Medulla oblongata (tissue), 1 donor: Measurements from ENCODE around the gene GARIN5B.

Experiments
- DNase-seq: peaks from one replicate; pipeline ENCODE4 v3.0.0-alpha.2; 2015; ENCODE audit errors: extremely low spot score

The GARIN5B gene

GRCh38 chr19:55389386-55390317 is 26.6 kb upstream of the GARIN5B start:
- no peak for DNase-seq

DNA sequence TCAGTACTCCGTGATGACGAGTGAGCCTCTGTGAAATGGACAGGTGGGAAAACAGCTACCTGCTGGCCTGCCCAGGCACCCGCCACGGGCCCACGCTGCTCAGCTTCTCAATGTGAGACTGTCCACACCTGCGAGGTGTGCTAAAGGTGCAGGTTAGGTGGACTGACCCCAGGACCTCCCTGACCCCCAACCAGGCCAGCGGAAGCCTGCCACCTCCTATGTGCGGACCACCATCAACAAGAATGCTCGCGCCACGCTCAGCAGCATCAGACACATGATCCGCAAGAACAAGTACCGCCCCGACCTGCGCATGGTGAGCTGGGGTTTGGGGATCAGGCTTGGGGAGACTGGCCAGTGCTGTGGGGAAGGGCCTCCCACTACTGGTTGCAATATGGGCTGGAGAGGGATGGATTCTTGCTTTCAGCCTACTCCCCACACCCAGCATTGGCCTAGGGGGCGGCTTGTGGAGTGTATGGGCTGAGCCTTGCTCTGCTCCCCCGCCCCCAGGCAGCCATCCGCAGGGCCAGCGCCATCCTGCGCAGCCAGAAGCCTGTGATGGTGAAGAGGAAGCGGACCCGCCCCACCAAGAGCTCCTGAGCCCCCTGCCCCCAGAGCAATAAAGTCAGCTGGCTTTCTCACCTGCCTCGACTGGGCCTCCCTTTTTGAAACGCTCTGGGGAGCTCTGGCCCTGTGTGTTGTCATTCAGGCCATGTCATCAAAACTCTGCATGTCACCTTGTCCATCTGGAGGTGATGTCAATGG is 24.9 kb upstream of the GARIN5B start:
- no peak for DNase-seq

DNA sequence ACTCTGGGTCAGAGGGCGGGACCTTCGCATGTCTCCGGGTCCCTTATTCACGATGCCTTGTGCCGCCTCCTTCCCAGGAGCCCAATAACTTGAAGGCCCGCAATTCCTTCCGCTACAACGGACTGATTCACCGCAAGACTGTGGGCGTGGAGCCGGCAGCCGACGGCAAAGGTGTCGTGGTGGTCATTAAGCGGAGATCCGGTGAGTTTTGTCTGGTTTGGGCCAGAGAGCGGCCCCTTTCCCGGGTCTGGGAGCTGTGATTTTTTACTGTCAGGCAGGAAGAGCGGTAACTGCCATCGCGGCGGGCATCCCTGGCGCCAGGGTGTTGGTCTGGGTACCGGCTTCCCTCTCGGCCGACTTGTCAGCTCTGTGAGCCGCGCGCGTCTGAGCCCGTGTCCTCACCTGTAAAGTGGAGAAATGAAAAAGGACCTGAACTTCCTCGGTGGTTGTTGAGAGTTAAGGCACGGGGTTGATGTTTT is 23.5 kb upstream of the GARIN5B start:
- DNase-seq = no peak

DNA sequence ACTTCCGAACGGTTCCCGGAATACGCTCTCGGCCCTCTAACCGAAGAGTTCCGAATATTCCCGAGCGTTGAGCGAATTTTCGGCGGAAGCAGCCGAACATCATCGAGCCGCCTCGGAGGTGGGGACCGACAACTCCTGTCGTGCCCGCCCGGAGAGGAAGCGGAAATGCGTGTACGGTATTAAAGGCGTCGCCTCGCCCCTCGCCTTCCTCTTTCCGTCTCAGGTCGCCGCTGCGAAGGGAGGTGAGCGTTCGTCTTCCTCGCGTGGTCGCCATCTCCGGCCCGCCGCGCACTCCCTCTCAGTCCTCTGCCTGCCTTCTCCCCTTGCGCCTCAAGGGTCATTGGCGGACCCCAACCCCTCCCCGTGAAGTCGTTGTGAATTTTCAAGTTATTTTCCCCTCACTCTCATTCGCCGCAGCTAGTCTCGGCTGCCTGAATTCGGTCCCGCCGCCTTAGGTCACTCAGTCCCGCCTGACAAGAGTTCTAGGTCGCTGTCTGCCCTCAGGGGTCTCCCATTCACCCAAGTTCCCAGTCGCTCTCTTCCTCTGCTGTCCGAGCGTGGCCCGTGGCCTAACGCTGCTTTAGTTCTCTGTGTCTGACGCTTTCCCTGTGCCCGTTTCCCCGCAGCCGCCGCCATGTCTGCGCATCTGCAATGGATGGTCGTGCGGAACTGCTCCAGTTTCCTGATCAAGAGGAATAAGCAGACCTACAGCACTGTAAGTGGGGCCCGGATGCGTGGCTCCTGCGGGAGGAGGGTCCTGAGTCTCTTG is 22.8 kb upstream of the GARIN5B start, which contains the start of gene RPL28:
RPL28 (plus strand) TSS at position 209 of the 769 bp plus-strand sequence; CDS start at position 635, 426 bp downstream.
- peak; percentile 99 for DNase-seq

DNA sequence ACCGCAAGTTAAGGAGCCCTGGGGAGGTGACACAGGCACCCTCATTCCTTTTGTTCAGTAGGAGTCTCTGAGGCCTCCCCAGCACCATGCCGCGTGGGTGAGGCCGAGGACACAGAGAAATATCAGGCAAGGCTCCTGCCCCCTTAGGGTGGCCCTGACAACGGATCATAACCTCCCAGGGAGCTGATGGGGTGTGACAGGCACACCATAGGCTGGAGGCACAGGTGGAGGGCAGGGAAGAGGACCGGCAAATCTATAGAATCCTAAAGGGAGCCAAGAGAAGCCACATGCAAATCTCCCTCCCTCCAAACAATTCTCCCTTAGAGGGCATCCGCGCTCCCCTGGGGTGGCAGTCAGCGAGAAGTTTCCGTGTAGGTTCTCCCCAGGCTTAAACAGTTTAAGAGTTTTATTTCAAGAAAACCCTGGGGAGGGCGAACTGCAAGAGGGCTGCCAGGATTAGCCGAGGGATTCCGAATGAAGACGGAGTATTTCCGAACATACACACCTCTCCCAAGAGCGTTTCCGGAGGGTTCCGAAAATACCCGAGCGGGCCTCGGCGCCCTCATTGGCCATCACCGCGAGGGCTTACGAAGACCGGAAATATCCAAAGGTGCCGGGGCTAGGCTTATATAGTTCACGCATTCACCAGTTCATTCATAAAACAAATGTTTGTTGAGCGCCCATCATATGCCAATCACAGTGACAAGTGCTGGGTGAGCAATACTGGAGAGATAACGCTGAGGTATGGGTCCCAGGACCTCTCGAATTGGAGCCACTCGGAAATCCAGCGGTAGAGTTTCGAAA is 22.1 kb upstream of the GARIN5B start:
- DNase-seq = peak; percentile 98

GRCh38 chr19:55384131-55384919 is 21.3 kb upstream of the GARIN5B start, which contains the start of gene TMEM238:
TMEM238 (minus strand) TSS chr19:55384292; CDS start chr19:55384259, 33 bp downstream.
- peak; percentile 19 for DNase-seq

GRCh38 chr19:55383279-55384130 is 20.4 kb upstream of the GARIN5B start:
- peak; percentile 39 for DNase-seq

DNA sequence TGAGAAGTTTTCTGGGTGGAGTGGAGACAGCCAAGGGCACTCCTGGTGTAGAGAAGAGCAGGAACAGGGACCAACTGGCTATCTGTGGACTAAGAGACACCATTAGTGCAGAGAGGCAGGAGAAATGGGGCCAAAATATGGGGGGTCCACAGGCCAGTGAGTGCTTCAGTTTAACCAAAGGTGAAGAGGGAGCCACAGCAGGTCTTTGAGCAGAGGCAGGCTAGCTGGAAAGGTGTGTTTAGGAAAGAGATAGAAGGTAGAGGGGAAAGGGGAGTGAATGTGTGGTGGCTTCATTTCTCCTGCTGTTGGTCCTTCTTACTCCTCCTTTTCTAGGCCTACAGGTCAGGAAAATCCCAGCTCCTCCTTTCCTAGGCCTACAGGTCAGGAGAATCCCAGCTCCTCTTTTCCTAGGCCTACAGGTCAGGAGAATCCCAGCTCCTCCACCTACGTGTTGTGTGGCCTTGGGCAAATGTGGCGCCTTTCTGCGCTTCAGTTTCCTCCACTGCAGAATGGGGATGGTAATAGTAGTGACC is 19.5 kb upstream of the GARIN5B start:
- DNase-seq = no peak

GRCh38 chr19:55382013-55382412 is 19.0 kb upstream of the GARIN5B start:
- no peak for DNase-seq

DNA sequence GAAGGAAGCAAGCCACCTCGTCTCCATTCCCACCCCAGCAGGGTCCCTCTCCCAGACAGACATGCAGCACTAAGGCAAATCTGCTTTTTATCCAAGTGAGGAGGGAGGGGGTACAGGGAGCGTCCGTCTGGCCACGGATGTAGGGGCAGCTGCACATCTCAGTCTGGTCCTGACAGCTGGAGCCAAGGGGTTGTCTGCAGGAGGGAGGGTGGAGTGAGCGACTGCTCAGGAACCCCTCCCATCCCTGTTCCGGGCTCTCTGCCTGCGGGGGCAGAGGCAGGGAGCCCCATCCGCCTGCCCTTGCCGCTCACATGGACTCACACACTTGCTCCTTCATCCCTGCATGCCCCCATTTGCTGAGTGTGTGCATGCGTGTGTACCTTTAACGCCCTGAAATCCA is 16.1 kb upstream of the GARIN5B start:
- no peak for DNase-seq

- no peak for DNase-seq
Measured at GRCh38 chr19:55377356-55378131, 14.5 kb upstream of the GARIN5B start.

GRCh38 chr19:55376241-55376933 is 13.3 kb upstream of the GARIN5B start, which contains the start of gene TMEM190:
TMEM190 (plus strand) TSS chr19:55376826; CDS start chr19:55376854, 28 bp downstream.
- no peak for DNase-seq

- DNase-seq = no peak
Measured at GRCh38 chr19:55373993-55374757, 11.1 kb upstream of the GARIN5B start.

DNA sequence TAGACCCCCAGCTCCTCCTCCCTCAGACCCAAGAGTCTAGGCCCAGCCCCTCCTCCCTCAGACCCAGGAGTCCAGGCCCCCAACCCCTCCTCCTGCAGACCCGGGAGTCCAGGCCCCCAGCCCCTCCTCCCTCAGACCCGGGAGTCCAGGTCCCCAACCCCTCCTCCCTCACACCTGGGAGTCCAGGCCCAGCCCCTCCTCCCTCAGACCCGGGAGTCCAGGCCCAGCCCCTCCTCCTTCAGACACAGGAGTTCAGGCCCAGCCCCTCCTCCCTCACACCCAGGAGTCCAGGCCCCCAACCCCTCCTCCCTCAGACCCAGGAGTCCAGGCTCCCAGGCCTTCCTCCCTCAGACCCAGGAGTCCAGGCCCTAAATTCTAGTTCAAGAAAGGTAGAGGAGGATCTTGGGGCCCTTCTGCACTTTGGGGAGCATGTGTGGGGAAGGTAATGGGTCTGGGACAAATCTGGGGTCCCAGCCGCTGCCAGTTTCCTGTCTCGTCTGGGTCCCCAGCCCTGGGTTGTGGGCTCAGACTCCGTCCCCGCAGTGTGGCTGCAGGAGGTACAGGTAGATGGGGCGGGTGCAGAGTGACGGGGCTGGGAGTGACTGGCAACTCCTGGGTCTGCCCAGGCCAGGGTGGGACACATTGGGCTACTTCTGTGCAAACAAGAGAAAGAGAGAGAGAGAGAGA is 10.4 kb upstream of the GARIN5B start:
- no peak for DNase-seq

DNA sequence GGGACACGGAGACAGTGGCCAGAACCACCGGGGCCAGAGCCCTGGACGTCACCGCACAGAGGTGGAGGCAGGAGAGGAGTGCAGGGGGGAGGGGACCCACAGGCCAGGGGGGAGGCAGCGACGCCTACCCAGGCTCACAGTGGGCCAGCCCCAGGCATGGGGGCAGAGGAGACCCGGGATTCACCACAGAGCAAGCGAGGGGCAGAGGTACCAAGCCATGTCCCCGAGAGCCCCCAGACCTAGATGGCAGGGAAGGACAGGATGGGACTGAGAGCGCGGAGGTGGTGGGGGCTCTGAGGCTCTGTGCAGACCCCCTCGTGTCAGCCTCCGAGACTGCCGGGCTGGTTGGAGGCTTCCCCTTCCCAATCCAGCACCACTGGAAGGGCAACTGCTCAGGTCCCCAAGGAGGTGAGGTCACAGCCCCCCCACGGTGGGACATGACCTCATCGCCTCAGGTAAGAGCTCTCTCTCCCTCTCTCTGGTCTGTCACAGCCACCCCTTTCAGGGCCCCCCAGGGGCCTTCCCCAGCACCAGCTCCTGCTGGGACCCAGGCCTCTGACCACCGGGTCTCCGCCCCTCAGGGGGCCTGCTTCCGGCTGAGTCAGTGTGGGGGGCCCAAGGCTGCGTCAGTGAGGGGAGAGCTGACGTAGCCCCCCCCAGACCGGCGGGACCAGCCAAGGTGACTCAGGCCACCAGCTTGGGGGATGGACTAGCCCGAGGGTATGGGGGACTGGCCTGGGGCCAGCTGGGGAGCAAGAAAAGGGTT is 9.4 kb upstream of the GARIN5B start:
- DNase-seq = no peak
